ENCODE results near the gene HAO2.

HAO2 gene

GRCh38 chr1:119384591-119384990 lies 16.0 kb downstream of the HAO2 start:
- DNase-seq (ENCODE audit: low read depth), result no peak
- H3K4me3 ChIP-seq (ENCODE audit: control insufficient read depth, low read depth, low read length), result no peak overlapping the region
- no peak for TF ChIP-seq CTCF (conservative IDR thresholded peaks at IDR 0.05; ENCODE audit: control insufficient read depth, insufficient read depth, low read depth, low read length)

- no peak overlapping the region for H3K4me3 ChIP-seq (ENCODE audit: control insufficient read depth, low read depth, low read length)
- TF ChIP-seq CTCF (conservative IDR thresholded peaks at IDR 0.05; ENCODE audit: control insufficient read depth, insufficient read depth, low read depth, low read length), result no peak
- DNase-seq (ENCODE audit: low read depth), result no peak
Measured at GRCh38 chr1:119385650-119386049, 17.1 kb downstream of the HAO2 start.

- no peak for DNase-seq (ENCODE audit: low read depth)
- no peak overlapping the region for H3K4me3 ChIP-seq (ENCODE audit: control insufficient read depth, low read depth, low read length)
- TF ChIP-seq CTCF (conservative IDR thresholded peaks at IDR 0.05; ENCODE audit: control insufficient read depth, insufficient read depth, low read depth, low read length), result no peak
Measured at GRCh38 chr1:119387858-119388257, 19.3 kb downstream of the HAO2 start.

GRCh38 chr1:119388450-119388849 lies 19.9 kb downstream of the HAO2 start:
- H3K4me3 ChIP-seq (ENCODE audit: control insufficient read depth, low read depth, low read length), result no peak overlapping the region
- no peak for DNase-seq (ENCODE audit: low read depth)
- no peak for TF ChIP-seq CTCF (conservative IDR thresholded peaks at IDR 0.05; ENCODE audit: control insufficient read depth, insufficient read depth, low read depth, low read length)

- no peak overlapping the region for H3K4me3 ChIP-seq (ENCODE audit: control insufficient read depth, low read depth, low read length)
- DNase-seq (ENCODE audit: low read depth), result no peak
- no peak for TF ChIP-seq CTCF (conservative IDR thresholded peaks at IDR 0.05; ENCODE audit: control insufficient read depth, insufficient read depth, low read depth, low read length)
Measured at GRCh38 chr1:119390526-119390925, 21.9 kb downstream of the HAO2 start.

GRCh38 chr1:119391749-119392148 lies 23.2 kb downstream of the HAO2 start:
- no peak for TF ChIP-seq CTCF (conservative IDR thresholded peaks at IDR 0.05; ENCODE audit: control insufficient read depth, insufficient read depth, low read depth, low read length)
- no peak overlapping the region for H3K4me3 ChIP-seq (ENCODE audit: control insufficient read depth, low read depth, low read length)
- DNase-seq (ENCODE audit: low read depth), result no peak

- no peak for DNase-seq (ENCODE audit: low read depth)
- TF ChIP-seq CTCF (conservative IDR thresholded peaks at IDR 0.05; ENCODE audit: control insufficient read depth, insufficient read depth, low read depth, low read length), result no peak
- no peak overlapping the region for H3K4me3 ChIP-seq (ENCODE audit: control insufficient read depth, low read depth, low read length)
Measured at GRCh38 chr1:119394085-119394484, 25.5 kb downstream of the HAO2 start.
